Activated T-cell treated with anti-CD3 and anti-CD28 coated beads for 1 hour (primary cell): ENCODE results near the gene NDUFA12.
"Not testable (repeated sequence)": the region's sequence is repeated elsewhere in the genome, so short reads cannot be mapped to it uniquely, and the experiment has no call there.

Experiments
- DNase-seq: peaks from one replicate; pipeline ENCODE4 v3.0.0-alpha.2; 2020; ENCODE audit warnings: low read depth

The NDUFA12 gene

DNA sequence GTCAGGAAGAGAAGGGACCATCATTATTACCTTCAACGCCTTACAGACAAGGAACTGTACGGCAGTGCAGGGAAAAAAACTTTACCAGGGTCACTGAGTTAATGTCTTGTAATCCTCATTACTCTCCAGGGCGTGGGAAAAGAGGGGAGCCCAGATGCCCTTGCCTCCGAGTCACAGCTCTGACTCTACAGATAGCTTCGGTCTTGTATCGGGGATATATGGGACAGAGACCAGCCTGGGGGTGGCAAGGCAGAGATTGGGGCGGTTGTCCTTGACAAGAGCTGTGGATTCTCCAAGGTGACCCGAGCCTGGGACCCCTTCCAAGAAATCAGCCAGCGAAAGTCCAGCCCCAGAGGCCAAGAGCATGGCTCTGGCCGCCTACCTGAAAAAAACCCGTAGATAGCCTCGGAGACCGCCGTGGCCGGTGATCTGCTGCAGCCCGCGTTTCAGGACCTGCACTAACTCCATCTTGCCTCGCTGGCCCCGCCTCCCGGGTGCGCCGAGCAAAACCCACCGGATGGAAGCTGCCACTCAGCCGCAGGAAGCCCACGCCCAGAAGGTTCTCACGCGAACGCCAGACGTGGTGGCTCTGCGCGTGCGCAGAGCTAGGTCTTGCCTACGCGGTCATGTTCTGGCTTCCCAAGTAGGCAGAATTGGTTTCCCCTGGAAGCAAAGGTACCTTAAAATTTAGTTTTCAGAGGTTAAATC, at the start of gene NDUFA12:
Gene NDUFA12 (minus strand): TSS at position 485 of the 708 bp plus-strand sequence. CDS start 17 bp downstream, at position 468.
- DNase-seq: peak; percentile 93

DNA sequence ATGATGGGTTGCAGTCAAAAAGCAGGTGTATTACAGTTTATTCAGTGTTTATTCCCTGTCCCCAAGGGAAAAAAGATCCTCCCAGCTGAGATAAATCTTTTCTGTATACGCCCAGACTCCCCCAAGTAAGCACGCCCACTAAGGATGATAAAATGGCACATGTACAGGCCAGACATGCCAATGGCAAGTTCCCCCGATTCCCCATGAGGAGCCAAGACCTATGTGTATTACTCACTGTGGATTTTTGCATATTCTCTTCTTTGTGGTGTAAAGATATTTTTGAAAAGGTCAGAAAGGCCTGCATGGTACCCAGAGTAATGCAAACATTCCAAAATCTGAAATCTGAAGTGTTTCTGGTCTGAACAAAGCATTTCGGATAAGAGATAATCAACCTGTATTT, 47.7 kb upstream of the NDUFA12 start:
- DNase-seq: no peak

DNA sequence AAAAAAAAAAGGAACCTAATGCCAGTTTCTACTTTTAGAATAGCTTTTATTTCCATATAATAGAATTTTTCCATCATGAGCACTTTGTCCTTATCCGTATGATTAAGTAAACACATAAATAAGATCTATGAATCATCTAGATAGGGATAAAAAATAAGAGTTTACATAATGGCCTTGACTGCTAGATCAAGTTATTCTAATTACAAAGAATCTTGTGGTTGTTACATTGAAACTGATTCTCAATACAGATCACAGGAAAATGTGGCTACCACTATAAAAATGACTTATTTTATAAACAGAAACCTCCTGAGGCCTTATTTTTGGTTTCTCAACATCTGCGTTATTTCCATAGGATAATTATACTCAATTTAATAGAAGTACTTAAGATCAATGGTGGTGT, 34.4 kb upstream of the NDUFA12 start:
- no peak for DNase-seq

DNA sequence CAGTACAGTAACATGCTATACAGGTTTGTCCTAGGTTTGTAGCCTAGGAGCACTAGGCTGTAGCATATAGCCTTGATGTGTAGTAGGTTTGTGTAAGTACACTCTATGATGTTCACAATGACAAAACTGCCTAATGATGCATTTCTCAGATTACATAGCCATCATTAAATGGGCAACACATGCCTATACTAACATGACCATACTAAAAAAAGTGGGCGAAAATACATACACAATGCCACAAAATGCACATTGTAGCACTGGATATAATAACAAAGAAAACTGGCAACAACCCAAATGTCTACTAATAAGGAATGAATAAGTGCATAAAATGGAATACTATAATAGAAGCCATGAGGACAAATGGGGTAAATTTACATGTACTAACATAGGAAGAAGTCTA, 31.3 kb upstream of the NDUFA12 start:
- DNase-seq: no peak

GRCh38 chr12:95022477-95022876, 19.0 kb upstream of the NDUFA12 start:
- no peak for DNase-seq

- no peak for DNase-seq
These were observed 14.0 kb upstream of the NDUFA12 start for GRCh38 chr12:95017482-95017881.

DNA sequence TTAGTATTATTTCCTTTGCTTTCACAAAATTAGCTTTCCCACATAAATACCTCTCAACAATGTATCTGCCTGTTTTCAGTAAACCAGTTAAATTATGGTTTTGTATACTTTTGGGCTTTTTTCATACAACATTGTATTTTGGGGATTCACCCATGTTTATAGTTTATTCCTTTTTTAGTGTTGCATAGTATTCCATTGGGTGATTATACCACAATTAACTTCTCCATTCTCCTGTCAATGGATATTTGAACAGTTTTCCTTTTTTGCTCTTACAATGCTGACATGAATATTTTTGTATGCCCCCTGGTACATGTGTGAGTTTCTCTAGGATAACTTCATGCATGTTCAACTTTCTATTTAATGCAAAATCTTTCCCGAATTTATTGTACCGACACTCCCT, 12.6 kb upstream of the NDUFA12 start:
- no peak for DNase-seq

- no peak for DNase-seq
These were observed 11.1 kb upstream of the NDUFA12 start for GRCh38 chr12:95014554-95014953.

- DNase-seq: no peak
These were observed 2.7 kb upstream of the NDUFA12 start for GRCh38 chr12:95006206-95006605.

- DNase-seq: no peak
These were observed 1.1 kb upstream of the NDUFA12 start for GRCh38 chr12:95004610-95005009.

GRCh38 chr12:95003921-95004272, 400 bp upstream of the NDUFA12 start:
- no peak for DNase-seq

DNA sequence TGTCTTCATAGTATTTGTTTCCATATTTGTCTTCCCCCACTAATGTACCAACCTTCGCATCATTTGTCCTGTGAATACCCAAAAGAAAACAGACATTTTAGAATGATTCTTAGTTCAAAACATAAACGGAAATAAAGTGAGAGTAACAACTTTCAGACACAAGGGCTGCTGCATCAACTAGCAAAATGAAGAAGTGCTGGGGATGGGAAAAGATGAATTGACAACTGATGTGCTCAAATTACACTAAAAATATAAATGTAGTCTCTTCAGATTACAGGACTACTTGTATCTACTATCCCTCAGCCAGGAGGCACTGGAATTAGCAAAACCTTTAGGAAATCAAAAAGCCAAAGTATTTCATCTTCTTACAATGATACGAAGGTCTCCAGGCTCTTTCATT, 743 bp downstream of the NDUFA12 start:
- no peak for DNase-seq

DNA sequence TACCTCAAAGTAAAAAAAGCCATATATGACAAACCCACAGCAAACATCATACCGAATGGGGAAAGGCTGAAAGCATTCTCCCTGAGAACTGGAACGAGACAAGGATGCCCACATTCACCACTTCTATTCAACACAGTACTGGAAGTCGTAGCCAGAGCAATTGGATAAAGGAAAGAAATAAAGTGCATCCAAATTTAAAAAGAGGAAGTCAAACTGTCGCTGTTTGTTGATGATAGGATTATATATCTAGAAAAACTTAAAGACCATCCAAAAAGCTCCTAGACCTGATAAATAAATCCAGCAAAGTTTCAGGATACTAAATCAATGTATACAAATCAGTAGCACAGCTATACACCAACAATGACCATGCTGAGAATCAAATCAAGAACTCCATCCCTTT, 5.2 kb downstream of the NDUFA12 start:
- no peak for DNase-seq

DNA sequence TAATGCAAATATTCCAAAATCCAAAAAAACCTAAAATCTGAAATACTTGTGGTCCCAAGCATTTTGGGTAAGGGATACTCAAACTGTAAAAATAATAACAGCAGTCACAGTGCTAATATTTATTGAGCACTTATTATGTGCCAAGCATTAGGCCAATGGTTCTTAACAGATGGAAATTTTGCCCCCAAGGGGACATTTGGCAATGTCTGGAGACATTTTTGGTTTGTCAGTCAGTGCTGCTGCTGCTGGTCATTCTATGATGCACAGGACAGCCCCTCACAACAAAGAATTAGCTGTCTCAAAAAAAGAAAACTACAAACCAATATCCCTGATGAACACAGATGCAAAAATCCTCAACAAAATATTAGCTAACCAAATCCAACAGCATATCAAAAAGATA, 5.8 kb downstream of the NDUFA12 start:
- no peak for DNase-seq

DNA sequence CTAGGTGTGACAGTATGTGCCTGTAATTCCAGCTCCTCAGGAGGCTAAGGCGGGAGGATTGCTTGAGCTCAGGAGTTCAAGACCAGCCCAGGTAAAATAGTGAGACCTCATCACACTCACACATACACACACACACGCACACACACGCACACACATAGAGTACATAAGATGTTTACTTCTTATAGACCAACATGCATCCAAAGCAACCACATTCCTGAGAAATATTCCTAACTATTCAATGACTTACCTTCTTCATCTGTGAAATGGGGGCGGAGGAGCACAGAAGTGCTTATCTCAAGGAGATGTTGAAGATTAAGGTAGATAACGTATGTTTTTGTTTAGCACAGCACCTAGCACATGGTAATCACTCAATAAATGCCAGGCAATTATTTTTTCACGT, 6.4 kb downstream of the NDUFA12 start:
- no peak for DNase-seq

- no peak for DNase-seq
These were observed 9.2 kb downstream of the NDUFA12 start for GRCh38 chr12:94994312-94994711.

- not testable (repeated sequence) for DNase-seq
These were observed 9.6 kb downstream of the NDUFA12 start for GRCh38 chr12:94993855-94994254.

GRCh38 chr12:94990222-94990621, 13.3 kb downstream of the NDUFA12 start:
- no peak for DNase-seq

DNA sequence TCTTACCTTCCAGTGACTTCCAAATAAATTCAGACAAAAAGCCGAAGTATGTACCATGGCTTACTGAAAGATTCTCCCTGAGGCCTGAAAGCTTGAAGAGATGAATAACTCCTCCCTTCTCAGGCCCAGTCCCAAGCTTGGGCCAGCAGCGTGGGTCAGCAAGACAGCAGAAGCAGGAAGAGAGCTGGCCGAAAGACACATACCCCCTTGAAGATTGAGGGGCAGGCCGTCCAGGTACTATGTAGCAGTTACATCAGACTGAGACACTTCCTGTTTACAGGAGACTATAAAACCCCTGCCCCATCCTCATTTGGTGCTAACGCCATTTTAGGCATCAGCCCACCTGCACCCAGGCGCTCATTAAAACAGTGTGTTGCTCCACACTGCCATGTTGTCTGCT, 15.0 kb downstream of the NDUFA12 start:
- no peak for DNase-seq

GRCh38 chr12:94987801-94988200, 15.7 kb downstream of the NDUFA12 start:
- no peak for DNase-seq

DNA sequence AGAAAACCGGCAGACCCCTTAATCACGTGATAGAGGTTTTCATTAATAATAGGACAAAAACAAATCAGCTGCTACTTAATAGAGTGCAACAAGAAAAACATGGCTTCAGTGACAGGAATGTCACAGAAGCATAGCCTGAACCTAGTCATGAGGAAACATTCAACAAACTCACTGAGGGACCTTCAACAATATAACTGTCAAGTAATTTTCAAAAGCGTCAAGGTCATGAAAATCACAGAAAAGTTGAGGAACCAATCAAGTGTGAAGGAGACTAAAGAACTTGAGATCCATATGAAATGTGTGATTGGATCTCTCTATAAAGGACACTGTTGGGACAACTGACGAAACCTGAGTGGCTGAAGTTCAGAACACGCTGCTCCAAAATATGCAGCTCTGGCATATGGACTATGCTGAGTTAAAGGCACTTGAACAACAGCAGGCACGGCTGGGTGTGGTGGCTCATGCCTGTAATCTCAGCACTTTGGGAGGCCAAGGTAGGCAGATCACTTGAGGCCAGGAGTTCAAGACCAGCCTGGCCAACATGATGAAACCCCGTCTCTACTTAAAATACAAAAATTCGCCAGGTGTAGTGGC, 16.3 kb downstream of the NDUFA12 start:
- no peak for DNase-seq

DNA sequence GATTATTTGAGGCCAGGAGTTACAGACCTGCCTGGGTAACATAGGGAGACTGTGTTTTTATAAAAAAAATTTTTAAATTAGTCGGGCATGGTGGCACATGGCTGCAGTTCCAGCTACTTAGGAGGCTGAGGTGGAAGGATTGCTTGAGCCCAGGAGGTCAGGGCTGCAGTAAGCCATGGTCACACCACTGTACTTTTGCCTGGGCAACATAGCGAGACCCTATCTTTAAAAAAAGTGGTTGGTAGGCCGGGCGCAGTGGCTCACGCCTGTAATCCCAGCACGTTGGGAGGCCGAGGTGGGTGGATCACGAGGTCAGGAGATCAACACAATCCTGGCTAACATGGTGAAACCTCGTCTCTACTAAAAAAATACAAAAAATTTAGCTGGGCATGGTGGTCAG, 18.4 kb downstream of the NDUFA12 start:
- DNase-seq: not testable (repeated sequence)

- DNase-seq: no peak
These were observed 20.2 kb downstream of the NDUFA12 start for GRCh38 chr12:94983321-94983720.

GRCh38 chr12:94982456-94982855, 21.0 kb downstream of the NDUFA12 start:
- no peak for DNase-seq
